ENCODE measurements around the gene XPA. TPM values are rescaled to one million over a fixed set of nuclear protein-coding genes. Genes with fewer than 3 reads are reported as not detected.
"Not testable (repeated sequence)": the region's sequence is repeated elsewhere in the genome, so short reads cannot be mapped to it uniquely, and the experiment has no call there.

The XPA gene
- 11.1 and 39.5 TPM in 2 replicates for total RNA-seq (ENCODE audit: low replicate concordance)

DNA sequence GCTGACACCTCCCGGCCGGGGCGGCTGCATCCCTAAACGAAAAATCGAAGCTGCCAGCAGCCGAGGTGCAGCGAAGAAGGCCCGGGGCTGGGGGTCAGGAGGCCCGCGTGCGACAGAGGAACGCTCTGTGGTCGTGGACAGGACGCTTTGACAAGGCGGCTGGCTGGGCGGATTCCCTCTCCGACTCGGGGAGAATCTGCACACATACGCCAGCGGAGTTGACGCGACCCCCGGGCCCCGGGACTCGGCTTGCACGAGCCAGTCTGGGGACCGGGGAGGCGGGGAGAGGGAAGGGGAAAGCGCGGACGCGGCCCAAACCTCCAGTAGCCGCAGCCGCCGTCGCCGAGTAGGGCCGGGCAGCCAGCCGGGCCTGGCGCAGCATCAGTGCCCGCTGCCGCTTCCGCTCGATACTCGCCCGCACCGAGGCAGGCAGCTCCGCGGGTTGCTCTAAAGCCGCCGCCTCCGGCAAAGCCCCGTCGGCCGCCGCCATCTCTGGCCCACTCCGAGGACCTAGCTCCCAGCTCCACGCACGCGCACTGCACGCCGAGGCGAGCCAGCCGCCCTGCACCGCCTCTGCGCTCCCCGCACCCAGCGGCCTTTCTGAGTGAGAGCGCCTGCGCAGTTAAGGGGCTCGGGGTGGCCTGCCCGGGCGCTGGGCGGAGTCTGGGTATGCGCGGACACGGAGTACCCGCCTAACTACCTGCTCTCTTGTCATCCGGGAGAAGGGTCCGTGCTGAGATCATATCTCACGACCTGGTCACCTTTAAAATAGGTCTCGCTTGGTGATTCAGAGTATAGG is at the start of gene XPA:
Gene XPA (minus strand): TSS at position 538 of the 799 bp plus-strand sequence. CDS start 48 bp downstream, at position 490.
- DNase-seq (ENCODE audit: low read depth) = peak; percentile 91
- peak within 1 kb of the TSS; percentile 86 for H3K4me3 ChIP-seq (ENCODE audit: low read depth, low read length)
- TF ChIP-seq, protein P1, sequence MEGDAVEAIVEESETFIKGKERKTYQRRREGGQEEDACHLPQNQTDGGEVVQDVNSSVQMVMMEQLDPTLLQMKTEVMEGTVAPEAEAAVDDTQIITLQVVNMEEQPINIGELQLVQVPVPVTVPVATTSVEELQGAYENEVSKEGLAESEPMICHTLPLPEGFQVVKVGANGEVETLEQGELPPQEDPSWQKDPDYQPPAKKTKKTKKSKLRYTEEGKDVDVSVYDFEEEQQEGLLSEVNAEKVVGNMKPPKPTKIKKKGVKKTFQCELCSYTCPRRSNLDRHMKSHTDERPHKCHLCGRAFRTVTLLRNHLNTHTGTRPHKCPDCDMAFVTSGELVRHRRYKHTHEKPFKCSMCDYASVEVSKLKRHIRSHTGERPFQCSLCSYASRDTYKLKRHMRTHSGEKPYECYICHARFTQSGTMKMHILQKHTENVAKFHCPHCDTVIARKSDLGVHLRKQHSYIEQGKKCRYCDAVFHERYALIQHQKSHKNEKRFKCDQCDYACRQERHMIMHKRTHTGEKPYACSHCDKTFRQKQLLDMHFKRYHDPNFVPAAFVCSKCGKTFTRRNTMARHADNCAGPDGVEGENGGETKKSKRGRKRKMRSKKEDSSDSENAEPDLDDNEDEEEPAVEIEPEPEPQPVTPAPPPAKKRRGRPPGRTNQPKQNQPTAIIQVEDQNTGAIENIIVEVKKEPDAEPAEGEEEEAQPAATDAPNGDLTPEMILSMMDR (IDR thresholded peaks at IDR 0.05; ENCODE audit: insufficient read depth, low read length) = no peak

DNA sequence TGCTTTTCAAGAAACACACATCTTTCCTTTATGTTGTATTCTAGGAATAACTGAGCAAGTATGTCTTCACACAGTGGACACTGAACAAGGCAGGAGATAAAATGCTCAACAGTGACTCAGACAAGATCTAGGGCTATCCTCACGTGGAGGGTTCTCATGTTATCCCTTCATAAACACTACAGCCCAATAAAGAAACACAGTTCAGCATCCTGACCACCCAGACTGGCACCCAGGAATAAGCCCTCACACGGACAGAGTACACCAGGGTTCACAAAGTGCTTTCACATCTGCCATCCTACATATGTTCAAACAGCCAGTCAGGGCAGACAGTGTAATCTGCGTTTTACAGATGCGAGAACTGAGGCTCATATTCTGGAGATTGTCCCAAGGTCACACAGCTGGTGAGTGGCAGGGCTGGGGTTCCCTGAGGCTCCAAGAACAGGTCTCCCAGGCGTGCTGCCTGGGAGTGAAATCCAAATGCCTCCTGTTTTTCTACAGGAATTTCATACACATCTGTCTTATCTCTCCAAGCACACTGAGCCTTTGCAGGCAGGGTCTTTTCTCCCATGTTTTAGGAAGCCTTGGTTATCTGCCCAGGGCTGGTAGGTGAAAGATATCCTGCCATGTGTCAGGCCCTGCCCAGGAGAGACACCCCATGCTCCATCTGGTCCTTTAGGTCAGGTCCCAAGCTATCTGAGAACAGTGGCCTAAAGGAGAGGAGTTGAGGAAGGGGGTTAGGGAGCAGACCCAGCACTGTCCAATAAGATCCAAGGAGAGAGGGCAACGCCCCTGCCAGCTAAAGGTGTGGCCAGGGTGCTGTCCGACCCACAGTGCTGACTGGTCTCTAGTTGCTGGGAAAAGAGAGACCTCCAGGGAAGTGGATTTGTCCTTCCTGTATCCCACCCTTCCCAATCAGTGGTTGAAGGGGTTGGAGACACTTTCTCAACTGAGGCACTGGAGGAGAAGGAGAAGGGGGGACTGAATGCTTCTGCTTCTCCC is 47.9 kb upstream of the XPA start:
- no peak overlapping the region for H3K4me3 ChIP-seq (ENCODE audit: low read depth, low read length)
- DNase-seq (ENCODE audit: low read depth) = no peak
- TF ChIP-seq, protein P1 (IDR thresholded peaks at IDR 0.05; ENCODE audit: insufficient read depth, low read length) = no peak

DNA sequence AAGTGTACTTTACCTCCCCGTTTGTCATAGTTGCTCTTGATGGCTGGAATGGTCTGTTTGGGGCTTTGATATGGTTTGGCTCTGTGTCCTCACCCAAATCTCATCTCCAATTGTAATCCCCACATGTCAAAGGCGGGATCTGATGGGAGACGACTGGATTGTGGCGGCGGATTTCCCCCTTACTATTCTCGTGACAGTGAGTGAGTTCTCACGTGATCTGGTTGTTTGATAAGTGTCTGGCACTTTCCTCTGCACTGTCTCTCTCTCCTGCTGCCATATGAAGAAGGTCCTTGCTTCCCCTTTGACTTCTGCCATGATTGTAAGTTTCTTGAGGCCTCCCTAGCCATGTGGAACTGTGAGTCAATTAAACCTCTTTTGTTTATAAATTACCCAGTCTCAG is 46.9 kb upstream of the XPA start:
- H3K4me3 ChIP-seq (ENCODE audit: low read depth, low read length); DNase-seq (ENCODE audit: low read depth): not testable (repeated sequence)

DNA sequence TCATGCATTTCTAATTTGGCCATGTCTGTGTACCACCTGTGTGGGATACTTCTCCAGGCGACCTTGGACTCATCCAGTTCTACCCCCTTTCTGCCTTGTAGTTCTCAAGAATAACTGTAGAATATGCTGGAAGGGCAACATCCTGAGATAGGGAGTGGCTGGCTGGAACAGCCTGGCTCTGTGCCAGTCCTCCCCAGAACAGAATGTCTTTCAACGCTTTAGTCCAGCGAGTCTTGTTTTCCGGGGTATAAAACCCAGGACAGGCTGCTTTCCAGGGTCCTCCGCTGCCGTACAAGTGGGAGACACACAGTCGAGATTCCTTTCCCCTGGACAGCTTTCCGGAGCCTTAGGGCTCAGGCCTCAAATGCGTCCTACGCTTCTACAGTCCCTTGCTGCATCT is 45.4 kb upstream of the XPA start:
- no peak for DNase-seq (ENCODE audit: low read depth)
- H3K4me3 ChIP-seq (ENCODE audit: low read depth, low read length) = no peak overlapping the region
- TF ChIP-seq, protein P1 (IDR thresholded peaks at IDR 0.05; ENCODE audit: insufficient read depth, low read length) = no peak

DNA sequence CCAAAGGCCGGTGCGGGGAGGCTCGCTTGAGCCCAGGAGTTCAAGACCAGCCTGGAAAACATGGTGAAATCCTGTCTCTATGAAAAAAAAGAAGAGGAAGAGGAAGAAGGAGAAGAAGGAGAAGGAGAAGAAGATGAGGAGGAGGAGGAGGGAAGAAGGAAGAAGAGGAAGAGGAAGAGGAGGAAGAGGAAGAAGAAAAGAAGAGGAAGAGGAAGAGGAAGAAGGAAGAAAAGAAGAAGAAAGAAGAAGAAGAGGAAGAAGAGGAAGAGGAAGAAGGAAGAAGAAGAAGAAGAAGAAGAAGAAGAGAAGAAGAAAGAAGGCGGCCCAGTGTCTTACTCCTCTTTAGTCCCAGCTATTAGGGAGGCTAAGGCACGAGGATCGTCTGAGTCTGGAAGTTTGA is 44.8 kb upstream of the XPA start:
- TF ChIP-seq, protein P1 (IDR thresholded peaks at IDR 0.05; ENCODE audit: insufficient read depth, low read length) = no peak
- no peak overlapping the region for H3K4me3 ChIP-seq (ENCODE audit: low read depth, low read length)
- no peak for DNase-seq (ENCODE audit: low read depth)

DNA sequence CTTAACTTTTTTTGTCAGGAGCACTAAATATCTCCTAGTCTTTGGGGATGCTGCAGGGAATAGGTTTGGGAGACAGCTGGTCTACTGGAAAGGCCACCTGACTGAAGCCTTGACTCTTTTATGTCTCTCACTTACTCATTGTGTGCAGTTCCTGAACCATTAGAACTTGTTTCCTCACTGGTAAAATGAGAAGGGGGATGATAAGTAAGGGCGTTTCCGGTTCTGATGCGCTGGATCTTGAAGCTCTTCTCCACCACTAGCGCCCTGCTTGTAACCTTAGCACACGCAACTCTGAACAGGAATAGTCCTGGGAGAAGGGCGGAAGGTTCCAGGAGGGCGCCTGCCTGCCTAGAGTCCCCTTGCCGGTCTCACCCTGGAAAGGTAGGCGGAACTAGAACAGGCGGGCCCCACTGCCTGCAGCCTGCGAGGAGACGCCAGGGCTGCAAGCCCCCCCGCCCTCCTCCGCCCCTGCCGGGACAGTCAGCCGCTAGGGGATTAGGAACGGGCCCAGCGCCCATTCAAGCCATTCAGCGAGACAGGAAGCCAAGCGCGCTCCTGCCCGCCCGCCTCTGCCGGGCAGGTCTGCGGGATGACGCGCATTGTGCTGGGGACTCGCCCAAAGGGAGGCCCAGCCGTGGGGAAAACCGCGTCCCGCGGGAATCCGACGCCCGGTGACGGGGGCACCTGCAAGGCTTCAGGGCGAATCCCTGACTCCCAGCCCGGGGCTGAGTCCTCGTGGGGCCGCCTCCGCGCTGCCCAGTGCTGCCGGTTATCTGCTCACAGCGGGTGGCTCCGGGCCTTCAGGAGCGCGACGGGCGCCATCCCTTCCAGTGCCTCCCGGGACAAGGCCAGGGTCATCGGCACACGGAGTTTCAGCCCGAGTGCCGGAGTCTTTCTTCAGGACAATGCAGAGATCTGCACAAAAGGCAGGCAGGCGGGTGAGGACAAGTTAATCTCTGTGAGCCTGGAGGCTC is 44.0 kb upstream of the XPA start:
- DNase-seq (ENCODE audit: low read depth) = peak; percentile 45
- TF ChIP-seq, protein P1 (IDR thresholded peaks at IDR 0.05; ENCODE audit: insufficient read depth, low read length) = peak; percentile 33
- H3K4me3 ChIP-seq (ENCODE audit: low read depth, low read length) = peak overlapping the region; percentile 35
